Body of pancreas (tissue), 4 donors: Measurements from ENCODE around the gene POTEM. TPM values are rescaled to one million over a fixed set of nuclear protein-coding genes. Genes with fewer than 3 reads are reported as not detected.
"Not testable (repeated sequence)": the region's sequence is repeated elsewhere in the genome, so short reads cannot be mapped to it uniquely, and the experiment has no call there.

Source experiments
- ATAC-seq: fragments of 150-250 bp; one replicate; pipeline ENCODE4 v1.9.1; 2016
- DNase-seq, 4 donors: peaks; one replicate each; pipeline ENCODE4 v3.0.0-alpha.2; 2019
- H3K27ac ChIP-seq, 4 donors: fragments of 200-600 bp; sonication (generic); 1 replicate in 3 of 4; 2 replicates in 1 of 4; pipeline versions ENCODE4 v1.5.1 to v1.6.1; 2016 to 2019; ENCODE audit warnings: mild to moderate bottlenecking in 1 of 4, mixed read lengths in 1 of 4, moderate library complexity in 1 of 4
- H3K27me3 ChIP-seq, 2 donors: fragments of 200-600 bp; sonication (generic); one replicate each; pipeline ENCODE4 v1.6.0; 2016; ENCODE audit warnings: mild to moderate bottlenecking in 1 of 2
- H3K36me3 ChIP-seq, 2 donors: fragments of 200-600 bp; sonication (generic); replicated peaks in 1 of 2; 2 replicates each; pipeline ENCODE4 v1.5.1; 2016; ENCODE audit warnings: low read depth in 2 of 2; ENCODE audit not compliant: insufficient read depth in 1 of 2
- H3K4me1 ChIP-seq: fragments of 200-600 bp; sonication (generic); one replicate; pipeline ENCODE4 v1.6.0; 2016
- H3K4me3 ChIP-seq, 2 donors: fragments of 200-600 bp; sonication (generic); 1 replicate in 1 of 2; 2 replicates in 1 of 2; pipeline ENCODE4 v1.5.1; 2016 to 2019
- H3K9me3 ChIP-seq, 3 donors: fragments of 200-600 bp; sonication (generic); 1 replicate in 2 of 3; 2 replicates in 1 of 3; pipeline ENCODE4 v1.5.1; 2016
- WGBS, 2 donors: methylation state at CpG; one replicate each; pipeline ENCODE4 v1.1.5; 2017; 5-methylcytosine and 5-hydroxymethylcytosine counted together
- intact Hi-C: fragments of 100-400 bp; cut with DNase I; formaldehyde crosslinking; loops from one replicate; pipeline ENCODE4 v1.15.1; 2023
- total RNA-seq, 2 donors: library from RNA; depleted of rRNA; stranded (reverse); fragments of >200 nt; gene quantifications; one replicate each; pipeline ENCODE4 v1.1.0, GENCODE V29; 2016

POTEM gene
- total RNA-seq, 2 donors from 2014 or later, result not detected

DNA sequence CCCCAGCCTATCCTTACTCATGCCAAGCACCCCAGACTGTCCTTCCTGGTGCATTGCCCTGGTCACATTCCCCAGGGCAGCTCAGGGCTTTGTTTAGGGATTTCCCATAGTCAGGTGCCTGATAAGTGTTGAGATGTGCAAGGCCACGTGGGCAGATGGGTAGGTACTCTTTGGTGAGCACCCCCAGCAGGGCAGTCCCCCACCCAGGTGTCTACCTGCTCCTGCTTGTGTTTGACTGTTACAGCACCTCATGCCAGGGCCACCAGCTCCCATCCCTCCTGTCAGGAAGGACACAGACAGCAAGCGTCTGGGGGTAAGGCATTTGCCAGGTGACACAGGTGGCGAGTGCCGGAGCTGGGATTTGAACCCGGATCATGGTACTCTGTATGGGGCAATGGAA, 2.4 kb upstream of the POTEM start:
- DNase-seq, H3K4me3 ChIP-seq, intact Hi-C loops, H3K9me3 ChIP-seq, H3K36me3 ChIP-seq, H3K27ac ChIP-seq, ATAC-seq, H3K4me1 ChIP-seq, H3K27me3 ChIP-seq: not testable (repeated sequence)
- WGBS, 2 donors, result no CpG with 5 or more reads among the region's 5 CpGs

DNA sequence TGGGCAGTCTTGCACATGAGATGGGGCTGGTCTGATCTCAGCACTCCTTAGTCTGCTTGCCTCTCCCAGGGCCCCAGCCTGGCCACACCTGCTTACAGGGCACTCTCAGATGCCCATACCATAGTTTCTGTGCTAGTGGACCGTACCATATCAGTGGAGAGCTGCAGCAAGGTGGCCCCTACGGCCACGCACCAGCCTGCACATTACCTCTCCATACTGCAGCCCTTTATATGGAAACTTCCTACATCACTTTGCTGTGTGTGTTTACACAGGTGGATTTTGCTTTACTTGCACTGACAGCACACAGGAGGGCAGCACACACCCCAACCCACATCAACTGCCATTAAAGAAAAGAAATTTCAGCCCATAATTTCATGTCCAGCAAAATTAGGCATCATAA, 35.3 kb downstream of the POTEM start:
- H3K4me3 ChIP-seq, H3K36me3 ChIP-seq, DNase-seq, H3K4me1 ChIP-seq, H3K27ac ChIP-seq, intact Hi-C loops, H3K9me3 ChIP-seq, H3K27me3 ChIP-seq, ATAC-seq: not testable (repeated sequence)
- 58 to 68% methylated on average over 3 of the region's 3 CpGs for WGBS, 2 donors

DNA sequence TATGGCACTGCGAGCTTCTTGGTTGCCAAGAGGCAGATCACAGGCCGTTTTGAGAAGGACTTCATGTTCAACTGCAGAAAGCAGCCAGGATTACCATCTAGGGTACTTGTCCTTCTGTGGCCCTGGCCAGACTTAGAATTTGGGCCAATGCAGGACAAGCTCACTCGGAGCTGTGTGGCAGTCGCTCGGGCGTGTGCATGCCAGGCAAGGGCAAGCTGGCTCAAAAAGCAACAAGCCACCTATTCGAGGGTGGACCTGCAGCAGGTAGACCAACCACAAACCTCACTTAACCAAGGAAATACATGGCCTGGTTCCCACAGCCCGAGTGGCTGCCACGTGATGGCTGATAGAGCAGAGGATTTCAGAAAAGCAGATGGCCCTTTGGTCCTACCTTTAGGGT, 39.3 kb downstream of the POTEM start:
- H3K27me3 ChIP-seq, H3K36me3 ChIP-seq, H3K4me1 ChIP-seq, intact Hi-C loops, DNase-seq, ATAC-seq, H3K27ac ChIP-seq, H3K9me3 ChIP-seq, H3K4me3 ChIP-seq: not testable (repeated sequence)
- WGBS, 2 donors, result no CpG with 5 or more reads among the region's 9 CpGs

DNA sequence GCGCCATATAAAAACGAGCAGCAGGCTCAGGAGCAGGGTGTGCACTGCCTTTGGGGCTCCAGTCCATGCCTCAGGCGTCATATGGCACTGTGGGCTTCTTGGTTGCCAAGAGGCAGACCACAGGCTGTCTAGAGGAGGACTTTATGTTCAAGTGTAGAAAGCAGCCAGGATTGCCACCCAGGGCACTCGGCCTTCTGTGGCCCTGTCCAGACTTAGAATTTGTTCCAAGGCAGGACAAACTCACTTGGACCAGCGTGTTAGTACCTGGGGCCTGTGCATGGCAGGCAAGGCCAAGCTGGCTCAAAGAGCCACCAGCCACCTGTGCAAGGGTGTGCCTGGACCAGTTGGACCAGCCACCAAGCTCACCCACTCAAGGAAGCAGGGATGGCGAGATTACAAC, 40.4 kb downstream of the POTEM start:
- ATAC-seq, DNase-seq, H3K9me3 ChIP-seq, intact Hi-C loops, H3K4me1 ChIP-seq, H3K36me3 ChIP-seq, H3K27ac ChIP-seq, H3K27me3 ChIP-seq, H3K4me3 ChIP-seq: not testable (repeated sequence)
- WGBS, 2 donors, result 48% methylated on average over 2 of the region's 6 CpGs; no CpG with 5 or more reads in 1 of the 2 donors

DNA sequence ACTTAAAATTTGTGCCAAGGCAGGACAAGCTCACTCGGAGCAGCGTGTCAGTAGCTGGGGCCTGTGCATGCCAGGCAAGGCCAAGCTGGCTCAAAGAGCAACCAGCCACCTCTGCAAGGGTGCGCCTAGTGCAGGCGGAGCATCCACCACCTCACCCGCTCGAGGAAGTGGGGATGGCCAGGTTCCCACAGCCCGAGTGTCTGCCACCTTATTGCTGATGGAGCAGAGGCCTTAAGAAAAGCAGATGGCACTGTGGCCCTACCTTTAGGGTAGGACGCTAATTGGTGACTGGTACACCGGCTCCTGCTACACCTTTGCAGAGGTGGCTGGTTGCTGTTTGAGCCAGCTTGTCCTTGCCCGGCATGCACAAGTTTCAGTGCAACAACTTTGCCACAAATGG, 43.8 kb downstream of the POTEM start:
- 66% methylated on average over 3 of the region's 10 CpGs; no CpG with 5 or more reads in 1 of the 2 donors for WGBS, 2 donors

DNA sequence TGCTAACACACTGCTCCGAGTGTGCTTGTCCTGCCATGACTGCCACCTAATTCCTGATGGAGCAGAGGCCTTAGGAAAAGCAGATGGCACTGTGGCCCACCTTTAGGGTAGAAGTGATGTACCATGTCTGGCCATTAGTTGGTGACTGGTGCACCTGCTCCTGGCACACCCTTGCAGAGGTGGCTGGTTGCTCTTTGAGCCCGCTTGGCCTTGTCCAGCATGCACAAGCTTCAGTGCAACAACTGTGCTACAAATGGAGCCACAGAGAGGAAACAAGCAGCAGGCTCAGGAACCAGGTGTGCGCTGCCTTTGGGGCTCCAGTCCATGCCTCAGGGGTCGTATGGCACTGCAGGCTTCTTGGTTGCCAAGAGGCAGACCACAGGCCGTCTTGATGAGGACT, 44.5 kb downstream of the POTEM start:
- intact Hi-C loops, H3K9me3 ChIP-seq, DNase-seq, H3K36me3 ChIP-seq, H3K27me3 ChIP-seq, H3K27ac ChIP-seq, H3K4me1 ChIP-seq, H3K4me3 ChIP-seq, ATAC-seq: not testable (repeated sequence)
- WGBS, 2 donors, result 50% methylated on average over 1 of the region's 5 CpGs; no CpG with 5 or more reads in 1 of the 2 donors

More for the DNA sequence above, 43.8 kb downstream of the POTEM start:
- intact Hi-C loops, H3K27ac ChIP-seq, H3K4me3 ChIP-seq, H3K4me1 ChIP-seq, DNase-seq, H3K9me3 ChIP-seq, ATAC-seq, H3K36me3 ChIP-seq, H3K27me3 ChIP-seq: not testable (repeated sequence)

DNA sequence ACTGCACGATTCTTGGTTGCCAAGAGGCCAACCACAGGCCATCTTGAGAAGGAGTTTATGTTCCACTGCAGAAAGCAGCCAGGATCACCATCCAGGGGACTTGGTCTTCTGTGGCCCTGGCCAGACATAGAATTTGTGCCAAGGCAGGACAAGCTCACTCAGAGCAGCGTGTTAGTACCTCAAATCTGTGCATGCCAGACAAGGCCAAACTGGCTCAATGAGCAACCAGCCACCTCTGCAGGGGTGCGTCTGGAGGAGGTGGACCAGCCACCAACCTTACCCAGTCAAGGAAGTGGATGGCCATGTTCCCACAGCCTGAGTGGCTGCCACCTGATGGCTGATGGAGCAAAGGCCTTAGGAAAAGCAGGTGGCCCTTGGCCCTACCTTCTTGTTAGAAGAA, 48.0 kb downstream of the POTEM start:
- no CpG with 5 or more reads among the region's 3 CpGs for WGBS, 2 donors
- ATAC-seq, DNase-seq, H3K4me1 ChIP-seq, H3K9me3 ChIP-seq, H3K4me3 ChIP-seq, intact Hi-C loops, H3K27me3 ChIP-seq, H3K27ac ChIP-seq, H3K36me3 ChIP-seq: not testable (repeated sequence)

DNA sequence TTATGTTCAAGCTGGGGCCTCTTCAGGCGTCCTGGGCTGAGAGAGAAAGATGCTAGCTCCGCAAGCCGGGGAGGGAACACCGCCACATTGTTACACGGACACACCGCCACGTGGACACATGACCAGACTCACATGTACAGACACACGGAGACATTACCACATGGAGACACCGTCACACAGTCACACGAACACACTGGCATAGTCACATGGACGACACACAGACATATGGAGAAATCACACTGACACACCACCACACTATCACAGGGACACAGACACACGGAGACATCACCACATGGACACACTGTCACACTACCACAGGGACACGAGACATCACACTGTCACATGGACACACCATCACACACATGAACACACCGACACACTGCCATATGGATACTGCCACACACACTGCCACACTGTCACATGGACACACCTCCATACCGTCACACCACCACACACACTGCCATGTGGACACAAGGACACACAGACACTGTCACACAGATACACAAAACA, 57.9 kb downstream of the POTEM start:
- H3K36me3 ChIP-seq, H3K27ac ChIP-seq, DNase-seq, ATAC-seq, H3K9me3 ChIP-seq, H3K27me3 ChIP-seq, intact Hi-C loops, H3K4me1 ChIP-seq, H3K4me3 ChIP-seq: not testable (repeated sequence)
- WGBS, 2 donors, result 21 to 61% methylated on average over 3 to 6 of the region's 15 CpGs

DNA sequence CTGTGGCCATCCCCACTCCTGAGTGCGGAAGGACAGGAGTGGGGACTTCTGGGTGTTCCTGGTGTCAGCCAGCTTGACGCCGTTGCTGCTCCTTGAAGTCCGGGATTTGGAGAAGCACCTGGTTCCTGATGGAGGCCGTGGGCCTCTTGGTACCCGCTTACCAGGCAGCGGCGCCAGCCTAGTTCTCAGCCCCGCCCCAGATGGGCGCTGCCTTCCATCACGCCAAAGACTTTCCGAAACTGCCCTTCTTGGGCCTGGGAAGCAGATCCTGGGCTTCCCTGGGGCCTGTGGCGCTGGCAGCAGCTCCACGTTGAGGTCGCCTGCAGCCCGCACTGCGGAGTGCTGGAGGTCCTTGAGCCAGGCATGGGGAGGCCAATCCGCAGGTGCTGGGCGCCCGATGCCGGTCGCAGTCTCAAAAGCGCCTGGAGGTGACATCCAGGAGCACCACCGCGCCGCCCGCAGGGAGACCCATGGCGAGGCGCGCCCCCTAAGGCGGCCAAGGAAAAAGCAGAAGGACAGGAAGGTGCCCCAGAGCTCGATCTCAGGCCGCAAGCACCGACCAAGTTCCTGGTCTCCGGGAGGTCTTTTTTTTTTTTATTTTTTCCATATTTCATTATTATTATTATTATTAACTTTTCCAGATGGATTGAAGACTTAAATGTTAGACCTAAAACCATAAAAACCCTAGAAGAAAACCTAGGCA, 59.6 kb downstream of the POTEM start:
- intact Hi-C loops, H3K4me1 ChIP-seq, H3K4me3 ChIP-seq, DNase-seq, H3K36me3 ChIP-seq, H3K9me3 ChIP-seq, H3K27me3 ChIP-seq, ATAC-seq, H3K27ac ChIP-seq: not testable (repeated sequence)
- 57% methylated on average over 6 of the region's 35 CpGs; no CpG with 5 or more reads in 1 of the 2 donors for WGBS, 2 donors

DNA sequence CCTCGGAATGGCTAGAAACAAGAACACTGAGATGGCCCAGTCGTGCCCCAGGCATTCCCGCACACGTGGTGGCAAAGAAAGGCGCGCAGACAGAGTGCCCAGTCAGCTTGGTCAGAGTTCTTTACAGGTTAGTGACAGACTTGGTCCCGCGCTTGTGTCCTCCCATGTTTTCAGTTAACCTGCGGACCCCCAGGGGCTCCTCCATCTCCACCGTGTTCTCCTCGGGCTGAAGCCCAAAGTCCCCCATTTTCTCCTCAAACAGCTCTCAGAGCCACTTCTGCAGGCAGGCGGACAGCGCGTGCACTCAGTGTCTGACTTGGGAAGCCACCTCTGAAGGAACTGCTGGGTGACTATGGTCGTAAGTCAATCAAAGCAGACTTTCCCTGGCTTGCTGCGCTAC, 60.7 kb downstream of the POTEM start:
- H3K4me3 ChIP-seq, H3K36me3 ChIP-seq, H3K27ac ChIP-seq, DNase-seq, H3K4me1 ChIP-seq, H3K9me3 ChIP-seq, ATAC-seq, H3K27me3 ChIP-seq, intact Hi-C loops: not testable (repeated sequence)
- no CpG with 5 or more reads among the region's 16 CpGs for WGBS, 2 donors

DNA sequence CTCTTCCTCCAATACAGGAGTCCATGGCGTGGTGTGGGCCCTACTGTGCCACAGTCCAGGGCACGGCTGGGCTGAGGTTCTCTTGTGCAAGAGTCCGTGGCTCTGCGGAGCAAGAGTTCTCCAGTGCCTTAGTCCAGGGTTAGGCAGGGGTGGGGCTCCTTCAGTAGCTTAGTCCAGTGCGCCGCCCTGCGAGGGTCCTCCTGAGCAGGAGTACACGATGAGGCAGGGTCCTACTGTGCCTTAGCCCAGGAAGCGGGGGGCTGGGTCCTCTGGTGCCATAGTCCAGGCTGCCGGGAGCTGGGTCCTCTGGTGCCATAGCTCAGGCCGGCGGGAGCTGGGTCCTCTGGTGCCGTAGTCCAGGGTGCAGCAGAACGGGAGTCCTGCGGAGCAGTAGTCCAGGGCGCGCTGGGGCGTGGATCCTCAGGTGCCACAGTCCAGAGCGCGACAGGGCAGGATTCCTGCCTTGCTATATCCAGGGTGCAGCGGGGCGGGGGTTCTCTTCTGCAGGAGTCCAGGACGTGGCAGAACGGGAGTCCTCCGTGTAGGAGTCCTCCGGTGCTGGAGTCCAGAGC, 69.7 kb downstream of the POTEM start:
- ATAC-seq, DNase-seq, H3K27me3 ChIP-seq, H3K4me1 ChIP-seq, H3K27ac ChIP-seq, H3K9me3 ChIP-seq, H3K4me3 ChIP-seq, intact Hi-C loops, H3K36me3 ChIP-seq: not testable (repeated sequence)
- no CpG with 5 or more reads among the region's 26 CpGs for WGBS, 2 donors

DNA sequence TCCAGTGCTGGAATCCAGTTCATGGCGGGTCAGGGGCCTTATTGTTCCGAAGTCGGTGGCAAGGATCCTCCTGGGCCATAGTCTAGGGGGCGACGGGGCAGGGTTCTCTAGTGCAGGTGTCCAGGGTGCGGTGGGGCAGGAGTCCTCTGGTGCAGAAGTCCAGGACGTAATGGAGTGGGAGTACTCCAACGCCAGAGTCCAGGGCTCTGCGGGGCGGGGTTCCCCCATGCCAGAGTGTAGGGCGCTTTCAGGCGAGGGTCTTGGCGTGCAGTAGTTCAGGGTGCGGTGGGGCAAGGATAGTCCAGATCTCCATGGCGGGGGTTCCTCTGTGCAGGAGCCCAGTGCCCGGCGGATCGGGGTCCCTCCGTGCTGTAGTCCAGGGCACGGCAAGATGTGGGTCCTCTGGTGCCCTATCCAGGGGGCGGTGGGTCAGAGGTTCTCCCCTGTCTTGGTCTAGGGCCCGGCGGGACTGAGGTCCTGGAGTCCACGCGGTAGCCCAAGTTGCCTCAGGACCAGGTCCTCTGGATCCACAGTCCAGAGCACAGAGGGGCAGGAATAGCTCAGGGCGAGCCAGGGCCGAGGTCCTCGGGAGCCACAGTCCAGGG, 70.9 kb downstream of the POTEM start:
- no CpG with 5 or more reads among the region's 28 CpGs for WGBS, 2 donors
- intact Hi-C loops, ATAC-seq, H3K9me3 ChIP-seq, H3K27me3 ChIP-seq, H3K4me1 ChIP-seq, H3K27ac ChIP-seq, H3K4me3 ChIP-seq, H3K36me3 ChIP-seq, DNase-seq: not testable (repeated sequence)
